Astrocyte (in vitro differentiated cells and primary cell): ENCODE data around the gene AIRE. TPM values are rescaled to one million over a fixed set of nuclear protein-coding genes. Genes with fewer than 3 reads are reported as not detected.

Experiments
- DNase-seq: peaks from one replicate; pipeline ENCODE4 v3.0.0-alpha.2; 2010; ENCODE audit warnings: low read depth
- FAIRE-seq: peaks from 2 replicates; lab custom pipeline; 2011; peaks lifted over from hg19 to GRCh38; lab: Jason Lieb, UNC
- H2AFZ ChIP-seq: 2 replicates; pipeline ENCODE4 v1.6.0; 2012; ENCODE audit warnings: low read depth, low read length, inconsistent platforms
- H3K27ac ChIP-seq: 2 replicates; pipeline ENCODE4 v1.5.1; 2011; ENCODE audit warnings: low read depth, low read length, inconsistent platforms
- H3K27me3 ChIP-seq: 2 replicates; pipeline ENCODE4 v1.6.0; 2011; ENCODE audit warnings: low read length, inconsistent platforms; ENCODE audit not compliant: insufficient read depth
- H3K36me3 ChIP-seq: 2 replicates; pipeline ENCODE4 v1.5.1; 2011; ENCODE audit warnings: low read length, inconsistent platforms; ENCODE audit not compliant: insufficient read depth
- H3K4me1 ChIP-seq: 2 replicates; pipeline ENCODE4 v1.5.1; 2011; ENCODE audit warnings: low read length, inconsistent platforms; ENCODE audit not compliant: insufficient read depth
- H3K4me2 ChIP-seq: 2 replicates; pipeline ENCODE4 v1.6.0; 2012; ENCODE audit warnings: low read length, inconsistent platforms
- H3K4me3 ChIP-seq: 2 replicates; pipeline ENCODE4 v1.5.1; 2011; ENCODE audit warnings: low read depth, mild to moderate bottlenecking, low read length, inconsistent platforms; ENCODE audit not compliant: insufficient read depth
- H3K79me2 ChIP-seq: 2 replicates; pipeline ENCODE4 v1.6.0; 2012; ENCODE audit warnings: mild to moderate bottlenecking, low read length, inconsistent platforms; ENCODE audit not compliant: insufficient read depth
- H3K9ac ChIP-seq: 2 replicates; pipeline ENCODE4 v1.6.0; 2012; ENCODE audit warnings: mild to moderate bottlenecking, low read length, inconsistent platforms
- H3K9me3 ChIP-seq: 2 replicates; pipeline ENCODE4 v1.5.1; 2012; ENCODE audit warnings: low read depth, mild to moderate bottlenecking, low read length, inconsistent platforms; ENCODE audit not compliant: insufficient read depth
- H4K20me1 ChIP-seq: 2 replicates; pipeline ENCODE4 v1.6.0; 2012; ENCODE audit warnings: low read length, inconsistent platforms; ENCODE audit not compliant: insufficient read depth
- H3K27ac Mint-ChIP-seq: one replicate; pipeline ENCODE4 v1.8.0; 2021; ENCODE audit warnings: mild to moderate bottlenecking, mixed read lengths; ENCODE audit not compliant: unreplicated experiment
- H3K27me3 Mint-ChIP-seq: one replicate; pipeline ENCODE4 v1.8.0; 2021; ENCODE audit warnings: low read depth, mixed read lengths; ENCODE audit not compliant: unreplicated experiment
- H3K36me3 Mint-ChIP-seq: one replicate; pipeline ENCODE4 v1.8.0; 2021; ENCODE audit warnings: low read depth, mixed read lengths; ENCODE audit not compliant: unreplicated experiment
- H3K4me1 Mint-ChIP-seq: one replicate; pipeline ENCODE4 v1.8.0; 2021; ENCODE audit warnings: low read depth, mixed read lengths; ENCODE audit not compliant: unreplicated experiment
- H3K4me3 Mint-ChIP-seq: one replicate; pipeline ENCODE4 v1.8.0; 2021; ENCODE audit warnings: mild to moderate bottlenecking, moderate library complexity, mixed read lengths; ENCODE audit not compliant: unreplicated experiment
- H3K9me3 Mint-ChIP-seq: one replicate; pipeline ENCODE4 v1.8.0; 2021; ENCODE audit warnings: mild to moderate bottlenecking, mixed read lengths; ENCODE audit not compliant: unreplicated experiment
- CTCF ChIP-seq: IDR thresholded peaks from 2 replicates; pipeline ENCODE4 v1.5.1; 2011; ENCODE audit warnings: low read depth, mild to moderate bottlenecking, inconsistent platforms, low read length, moderate library complexity; ENCODE audit not compliant: insufficient read depth
- EZH2 ChIP-seq: IDR thresholded peaks from 2 replicates; pipeline ENCODE4 v1.6.1; 2012; ENCODE audit warnings: mild to moderate bottlenecking, low read length, inconsistent platforms; ENCODE audit not compliant: insufficient read depth
- total RNA-seq: library from RNA; stranded (reverse); gene quantifications from 2 replicates; pipeline ENCODE4 v1.2.1, GENCODE V29; 2021

The AIRE gene
- total RNA-seq, 1 donor from 2014 or later: 0.07 TPM

GRCh38 chr21:44295163-44295573, 9.5 kb downstream of the AIRE start:
- Mint-ChIP-seq H3K4me3 (no peak overlapping the region), H3K4me1 (peaks cover 3% of the 10 kb centered on the region)

GRCh38 chr21:44295646-44296045, 10.0 kb downstream of the AIRE start:
- Histone ChIP-seq H3K27ac (no peak overlapping the region), H2AFZ (no peak overlapping the region), H3K4me2 (no peak overlapping the region), H3K27me3 (no peaks in the 10 kb centered on the region), H3K4me1 (peaks cover 5% of the 10 kb centered on the region), H4K20me1 (peaks cover 2% of the 10 kb centered on the region), H3K9me3 (no peaks in the 10 kb centered on the region), H3K36me3 (no peaks in the 10 kb centered on the region), H3K4me3 (no peak overlapping the region), H3K9ac (no peak overlapping the region), H3K79me2 (peaks cover 4% of the 10 kb centered on the region)
- H3K36me3 Mint-ChIP-seq: no peaks in the 10 kb centered on the region
- no peak for FAIRE-seq
- no peak overlapping the region for H3K27ac Mint-ChIP-seq
- no peak for TF ChIP-seq CTCF
- no peak for TF ChIP-seq EZH2
- H3K27me3 Mint-ChIP-seq: peaks cover 6% of the 10 kb centered on the region
- H3K9me3 Mint-ChIP-seq: no peaks in the 10 kb centered on the region
- H3K4me3 Mint-ChIP-seq: no peak overlapping the region
- peaks cover 3% of the 10 kb centered on the region for H3K4me1 Mint-ChIP-seq
- no peak for DNase-seq

More at GRCh38 chr21:44295163-44295573, 9.5 kb downstream of the AIRE start:
- no peak overlapping the region for H3K4me2 ChIP-seq
- H3K9ac ChIP-seq: no peak overlapping the region
- H3K4me3 ChIP-seq: no peak overlapping the region
- DNase-seq: no peak
- H3K4me1 ChIP-seq: peaks cover 3% of the 10 kb centered on the region
- H3K36me3 ChIP-seq: no peaks in the 10 kb centered on the region
- no peak overlapping the region for H2AFZ ChIP-seq
- no peak for TF ChIP-seq EZH2
- TF ChIP-seq CTCF: no peak
- FAIRE-seq: no peak
- no peaks in the 10 kb centered on the region for H3K36me3 Mint-ChIP-seq
- no peak overlapping the region for H3K27ac ChIP-seq
- H3K9me3 ChIP-seq: no peaks in the 10 kb centered on the region
- no peaks in the 10 kb centered on the region for H3K79me2 ChIP-seq
- no peaks in the 10 kb centered on the region for H3K27me3 ChIP-seq
- H3K27me3 Mint-ChIP-seq: peaks cover 10% of the 10 kb centered on the region
- no peak overlapping the region for H3K27ac Mint-ChIP-seq
- H4K20me1 ChIP-seq: no peaks in the 10 kb centered on the region
- H3K9me3 Mint-ChIP-seq: no peaks in the 10 kb centered on the region

GRCh38 chr21:44296103-44296519, 10.4 kb downstream of the AIRE start:
- Histone ChIP-seq H3K9ac (no peak overlapping the region), H3K9me3 (no peaks in the 10 kb centered on the region), H3K79me2 (peaks cover 9% of the 10 kb centered on the region), H2AFZ (no peak overlapping the region), H3K36me3 (no peaks in the 10 kb centered on the region), H4K20me1 (peaks cover 6% of the 10 kb centered on the region), H3K4me3 (no peak overlapping the region), H3K4me2 (no peak overlapping the region), H3K4me1 (peaks cover 10% of the 10 kb centered on the region), H3K27me3 (no peaks in the 10 kb centered on the region), H3K27ac (no peak overlapping the region)
- no peak overlapping the region for H3K4me3 Mint-ChIP-seq
- H3K9me3 Mint-ChIP-seq: no peaks in the 10 kb centered on the region
- peaks cover 4% of the 10 kb centered on the region for H3K27me3 Mint-ChIP-seq
- peaks cover 3% of the 10 kb centered on the region for H3K4me1 Mint-ChIP-seq
- TF ChIP-seq CTCF: no peak
- no peak for TF ChIP-seq EZH2
- H3K36me3 Mint-ChIP-seq: no peaks in the 10 kb centered on the region
- FAIRE-seq: no peak
- no peak for DNase-seq
- no peak overlapping the region for H3K27ac Mint-ChIP-seq
